ENCODE measurements around the gene CIPC.

DNA sequence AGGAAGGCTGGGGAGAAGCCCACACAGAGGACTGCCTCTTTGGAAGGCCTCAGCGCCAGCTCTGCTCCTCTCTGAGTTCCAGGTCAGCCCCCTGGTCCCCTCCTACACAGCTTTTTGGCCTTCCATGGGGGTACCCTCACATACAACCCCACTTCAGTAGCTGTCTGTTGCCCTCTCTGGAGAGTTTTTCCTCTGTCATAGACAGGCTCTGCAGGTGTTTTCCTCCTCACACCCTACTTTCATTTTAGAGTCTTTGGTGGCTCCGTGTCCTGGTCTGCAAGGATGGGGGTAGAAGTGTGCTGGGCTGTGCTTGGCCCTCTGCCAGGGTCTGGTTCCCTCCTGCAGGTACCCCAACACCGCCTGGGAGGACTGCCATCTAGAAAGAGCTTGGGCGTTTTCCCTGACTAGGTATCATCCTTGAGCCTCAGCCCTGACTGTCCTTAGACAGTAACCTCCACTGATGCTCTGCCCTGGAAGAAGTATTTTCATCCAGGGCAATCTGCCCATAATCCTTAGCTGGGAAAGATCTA lies 28.5 kb downstream of the CIPC start:
- TF ChIP-seq POLR2A (IDR thresholded peaks at IDR 0.05) = no peak
- TF ChIP-seq, protein P1, sequence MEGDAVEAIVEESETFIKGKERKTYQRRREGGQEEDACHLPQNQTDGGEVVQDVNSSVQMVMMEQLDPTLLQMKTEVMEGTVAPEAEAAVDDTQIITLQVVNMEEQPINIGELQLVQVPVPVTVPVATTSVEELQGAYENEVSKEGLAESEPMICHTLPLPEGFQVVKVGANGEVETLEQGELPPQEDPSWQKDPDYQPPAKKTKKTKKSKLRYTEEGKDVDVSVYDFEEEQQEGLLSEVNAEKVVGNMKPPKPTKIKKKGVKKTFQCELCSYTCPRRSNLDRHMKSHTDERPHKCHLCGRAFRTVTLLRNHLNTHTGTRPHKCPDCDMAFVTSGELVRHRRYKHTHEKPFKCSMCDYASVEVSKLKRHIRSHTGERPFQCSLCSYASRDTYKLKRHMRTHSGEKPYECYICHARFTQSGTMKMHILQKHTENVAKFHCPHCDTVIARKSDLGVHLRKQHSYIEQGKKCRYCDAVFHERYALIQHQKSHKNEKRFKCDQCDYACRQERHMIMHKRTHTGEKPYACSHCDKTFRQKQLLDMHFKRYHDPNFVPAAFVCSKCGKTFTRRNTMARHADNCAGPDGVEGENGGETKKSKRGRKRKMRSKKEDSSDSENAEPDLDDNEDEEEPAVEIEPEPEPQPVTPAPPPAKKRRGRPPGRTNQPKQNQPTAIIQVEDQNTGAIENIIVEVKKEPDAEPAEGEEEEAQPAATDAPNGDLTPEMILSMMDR (IDR thresholded peaks at IDR 0.05) = no peak
- no peak for TF ChIP-seq EP300 (IDR thresholded peaks at IDR 0.05)
